Heart right ventricle (tissue), 16 donors: ENCODE measurements around the gene EFNA1. TPM values are rescaled to one million over a fixed set of nuclear protein-coding genes. Genes with fewer than 3 reads are reported as not detected.
A peak's percentile ranks its signal among the peaks of the same experiment; 100 is the strongest.

Source experiments
- ATAC-seq, 8 donors: fragments of 200-7000 bp; cut with Tn5 transposase; one replicate each; pipeline ENCODE4 v1.9.1; 2020; ENCODE audit warnings: mild to moderate bottlenecking in 8 of 8, moderate library complexity in 8 of 8, moderate number of reproducible peaks in 1 of 8
- DNase-seq, 2 donors: peaks; one replicate each; pipeline ENCODE4 v3.0.0-alpha.2; 2020
- H3K27ac ChIP-seq, 10 donors: fragments of 200-600 bp; sonication (generic) in 2 of 10; one replicate each; pipeline versions ENCODE4 v1.5.0 to v1.8.0; 2020 to 2022; ENCODE audit warnings: mild to moderate bottlenecking in 3 of 10
- H3K27me3 ChIP-seq, 7 donors: fragments of 200-600 bp; one replicate each; pipeline ENCODE4 v1.8.0; 2021 to 2022; ENCODE audit warnings: mild to moderate bottlenecking in 2 of 7
- H3K36me3 ChIP-seq, 9 donors: fragments of 200-600 bp; sonication (generic) in 1 of 9; one replicate each; pipeline versions ENCODE4 v1.5.0 to v1.8.0; 2020 to 2022; ENCODE audit warnings: mild to moderate bottlenecking in 2 of 9
- H3K4me1 ChIP-seq, 9 donors: fragments of 200-600 bp; sonication (generic) in 1 of 9; one replicate each; pipeline versions ENCODE4 v1.5.0 to v1.8.0; 2020 to 2022; ENCODE audit warnings: mild to moderate bottlenecking in 4 of 9
- H3K4me3 ChIP-seq, 10 donors: fragments of 200-600 bp; sonication (generic) in 2 of 10; one replicate each; pipeline versions ENCODE4 v1.5.0 to v1.8.0; 2020 to 2022; ENCODE audit warnings: mild to moderate bottlenecking in 7 of 10, moderate library complexity in 2 of 10
- H3K9me3 ChIP-seq, 11 donors: fragments of 200-600 bp in 10 of 11; sonication (generic) in 2 of 11; one replicate each; pipeline versions ENCODE4 v1.5.0 to v1.8.0; 2013 to 2022; ENCODE audit warnings: mild to moderate bottlenecking in 2 of 11, control low read depth in 1 of 11, moderate library complexity in 1 of 11
- WGBS, 2 donors: extraction: QIAGEN DNeasy Blood & Tissue Kit; methylation state at CpG; one replicate each; pipeline ENCODE4 v1.1.7; 2013; ENCODE audit warnings: inconsistent platforms in 1 of 2; 5-methylcytosine and 5-hydroxymethylcytosine counted together
- intact Hi-C, 10 donors: fragments of 100-400 bp; cut with DNase I; formaldehyde crosslinking; loops; one replicate each; pipeline versions ENCODE4 v1.11.1 to v1.14.2; 2022
- polyA plus RNA-seq, 2 donors: library from polyadenylated mRNA; stranded (reverse); fragments of 200-250 nt; gene quantifications; one replicate each; pipeline ENCODE4 v1.2.3, GENCODE V29; 2013
- total RNA-seq, 10 donors: library from RNA; stranded (reverse); fragmentation: NEBNext Ultra II Directional in 3 of 10; extraction: Animal tissue kit (Norgen Biotek cat#: 25700) in 3 of 10; gene quantifications; one replicate each; pipeline versions ENCODE4 v1.2.1 to v1.2.4, GENCODE V29; 2021 to 2023
- TF ChIP-seq, protein P1 (sequence below), 9 donors: fragments of 200-600 bp; sonication (generic) in 2 of 9; IDR thresholded peaks; one replicate each; pipeline versions ENCODE4 v1.5.0 to v1.8.0; 2021 to 2022; ENCODE audit warnings: antibody characterized with exemption in 9 of 9, mild to moderate bottlenecking in 5 of 9, moderate library complexity in 1 of 9
- donor health status: Arrhythmogenic right ventricular cardiomyopathy.
- donor health status: ischemic (EF 13 %, LVEDD 7.1; RV severe dilation, severe dysfunction).
- donor health status: healthy with polysubstance abuse.
- donor health status: DM: no; HTN: yes; CAD: no.
- donor health status: DM: no; HTN: no; CAD: no.
- donor health status: ischemic (EF 25% LVEDD 6.9; RV normal size, moderate dysfunction).
- donor health status: ischemic (EF 25% LVEDD 5.7; RV mildly dilated, moderate dysfunction).
- donor health status: healthy.
- donor health status: DM: yes; HTN: yes; CAD: no.
- donor health status: Ischemic cardiomyopathy.
- donor health status: ischemic (EF 35%, LVEDD 5.7; RV mildly dilated, moderate dysfunction).
- donor health status: nonischemic (EF 11% LVEDD 7.7; RV severe dilation, severe dysfunction).
- donor health status: DM: yes; HTN: yes; CAD: no.
- donor health status: PGD.
- donor health status: ischemic (EF 29% LVEDD 5.4; RV normal size, mild dysfunction).
- donor health status: nonischemic (EF 23%, LVEDD 6.1; RV moderate dilation, normal function).

EFNA1 gene
- total and polyA plus RNA-seq, 12 donors, result 28.9 to 104 (median 37.2) TPM

DNA sequence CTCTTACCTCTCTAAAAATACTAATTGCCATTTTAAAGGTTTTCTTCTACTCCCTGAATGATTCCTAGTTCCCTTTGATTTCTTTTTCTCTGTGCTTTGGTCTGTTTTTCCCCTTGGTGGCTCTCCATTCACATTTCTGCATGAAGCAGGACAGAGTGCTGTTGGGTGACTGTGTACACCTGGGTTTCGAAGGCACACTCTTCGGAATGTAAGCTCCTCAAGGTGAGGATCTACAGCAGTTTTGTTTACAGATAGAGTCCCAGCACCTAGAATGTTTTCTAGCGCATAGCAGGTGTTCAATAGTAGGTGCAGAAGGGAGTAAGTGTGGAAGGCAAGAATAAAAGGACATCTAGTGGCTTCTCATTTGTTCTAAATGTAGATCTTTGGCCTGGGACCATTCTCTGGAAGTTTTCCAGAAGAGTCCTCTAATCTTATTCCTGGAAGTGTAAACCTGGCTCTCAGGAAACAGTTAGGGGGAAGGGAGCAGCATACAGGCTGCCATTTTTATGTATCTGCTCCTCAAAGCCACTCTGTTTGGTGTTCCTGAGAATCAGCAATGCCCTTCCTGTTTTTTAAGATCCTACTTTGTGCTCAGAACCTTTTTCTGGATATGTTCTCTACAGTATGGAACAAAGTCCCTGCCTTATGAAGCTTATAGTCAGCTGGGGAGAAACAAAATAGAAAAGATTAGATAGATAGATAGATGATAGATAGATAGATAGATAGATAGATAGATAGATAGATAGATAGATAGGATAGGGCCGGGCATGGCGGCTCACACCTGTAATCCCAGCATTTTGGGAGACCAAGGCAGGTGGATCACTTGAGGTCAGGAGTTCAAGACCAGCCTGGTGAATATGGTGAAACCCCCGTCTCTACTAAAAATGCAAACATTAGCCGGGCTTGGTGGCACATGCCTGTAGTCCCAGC, 22.8 kb upstream of the EFNA1 start:
- WGBS, 2 donors, result 77 to 80% methylated on average over 7 of the region's 7 CpGs
- TF ChIP-seq, protein P1, sequence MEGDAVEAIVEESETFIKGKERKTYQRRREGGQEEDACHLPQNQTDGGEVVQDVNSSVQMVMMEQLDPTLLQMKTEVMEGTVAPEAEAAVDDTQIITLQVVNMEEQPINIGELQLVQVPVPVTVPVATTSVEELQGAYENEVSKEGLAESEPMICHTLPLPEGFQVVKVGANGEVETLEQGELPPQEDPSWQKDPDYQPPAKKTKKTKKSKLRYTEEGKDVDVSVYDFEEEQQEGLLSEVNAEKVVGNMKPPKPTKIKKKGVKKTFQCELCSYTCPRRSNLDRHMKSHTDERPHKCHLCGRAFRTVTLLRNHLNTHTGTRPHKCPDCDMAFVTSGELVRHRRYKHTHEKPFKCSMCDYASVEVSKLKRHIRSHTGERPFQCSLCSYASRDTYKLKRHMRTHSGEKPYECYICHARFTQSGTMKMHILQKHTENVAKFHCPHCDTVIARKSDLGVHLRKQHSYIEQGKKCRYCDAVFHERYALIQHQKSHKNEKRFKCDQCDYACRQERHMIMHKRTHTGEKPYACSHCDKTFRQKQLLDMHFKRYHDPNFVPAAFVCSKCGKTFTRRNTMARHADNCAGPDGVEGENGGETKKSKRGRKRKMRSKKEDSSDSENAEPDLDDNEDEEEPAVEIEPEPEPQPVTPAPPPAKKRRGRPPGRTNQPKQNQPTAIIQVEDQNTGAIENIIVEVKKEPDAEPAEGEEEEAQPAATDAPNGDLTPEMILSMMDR (IDR thresholded peaks at IDR 0.05), result no peak

DNA sequence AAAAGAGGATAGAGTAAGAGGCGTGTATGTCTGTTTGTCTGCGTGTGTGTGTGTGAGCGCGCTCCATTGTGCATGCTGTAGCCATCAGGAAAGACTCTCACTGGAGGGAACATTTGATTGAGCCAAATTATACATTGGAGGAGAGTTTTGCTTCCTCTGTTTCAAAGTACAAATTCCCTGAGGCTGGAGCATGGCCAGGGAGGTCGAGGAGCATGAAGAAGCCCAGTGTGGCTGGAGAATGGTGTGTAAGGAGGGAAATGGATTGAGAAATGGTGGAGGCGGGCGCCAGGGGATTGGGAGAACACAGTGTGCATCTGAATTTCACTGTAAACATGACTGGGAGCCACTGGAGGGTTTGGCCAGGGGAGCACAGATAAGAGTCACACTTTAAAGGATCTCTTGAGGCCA, 22.1 kb upstream of the EFNA1 start:
- DNase-seq, result no peak

More for the DNA sequence above, 22.8 kb upstream of the EFNA1 start:
- H3K4me3 ChIP-seq, result no peak overlapping the region
- intact Hi-C loops, result no loop called here
- no peaks in the 10 kb centered on the region for H3K9me3 ChIP-seq
- DNase-seq, result no peak
- H3K36me3 ChIP-seq, result no peaks in the 10 kb centered on the region
- ATAC-seq, result peak in 7 of 8 donors; percentile 46 to 81 (median 65)
- H3K27me3 ChIP-seq, result no peaks in the 10 kb centered on the region
- H3K27ac ChIP-seq, result peak overlapping the region in 3 of 10 donors; percentile 24 to 49 (median 32)
- peaks cover 0 to 34% (median 16%) of the 10 kb centered on the region in 9 donors for H3K4me1 ChIP-seq

DNA sequence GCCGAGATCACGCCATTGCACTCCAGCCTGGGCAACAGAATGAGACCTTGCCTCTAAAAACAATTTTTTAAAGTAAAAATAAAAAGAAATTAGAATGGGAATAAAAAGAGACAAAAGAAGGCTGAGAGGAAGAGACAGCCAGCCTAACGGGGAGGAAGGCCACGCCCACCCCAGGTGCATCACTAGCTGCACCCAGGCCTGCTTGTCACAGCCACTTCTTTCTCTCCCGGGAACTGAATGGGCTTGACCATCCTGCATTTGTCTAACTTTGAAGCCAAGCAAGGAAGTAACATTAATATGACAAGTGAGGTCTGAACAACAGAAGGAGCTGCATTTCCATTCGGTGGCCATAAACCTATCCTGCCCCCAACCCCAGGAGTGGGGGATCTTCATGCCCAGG, 20.8 kb upstream of the EFNA1 start:
- TF ChIP-seq, protein P1 (IDR thresholded peaks at IDR 0.05), result no peak
- H3K36me3 ChIP-seq, result no peaks in the 10 kb centered on the region
- no peak for ATAC-seq

More for the DNA sequence above, 22.1 kb upstream of the EFNA1 start:
- TF ChIP-seq, protein P1 (IDR thresholded peaks at IDR 0.05), result no peak
- Histone ChIP-seq H3K27me3 (no peaks in the 10 kb centered on the region), H3K27ac (peak overlapping the region in 1 of 10 donors; percentile 49), H3K4me1 (peaks cover 0 to 34% (median 16%) of the 10 kb centered on the region in 9 donors), H3K36me3 (no peaks in the 10 kb centered on the region), H3K4me3 (no peak overlapping the region), H3K9me3 (no peaks in the 10 kb centered on the region)
- WGBS, 2 donors, result 58 to 59% methylated on average over 7 of the region's 7 CpGs
- intact Hi-C loops, result no loop called here
- peak; percentile 35 to 74 (median 50) for ATAC-seq

DNA sequence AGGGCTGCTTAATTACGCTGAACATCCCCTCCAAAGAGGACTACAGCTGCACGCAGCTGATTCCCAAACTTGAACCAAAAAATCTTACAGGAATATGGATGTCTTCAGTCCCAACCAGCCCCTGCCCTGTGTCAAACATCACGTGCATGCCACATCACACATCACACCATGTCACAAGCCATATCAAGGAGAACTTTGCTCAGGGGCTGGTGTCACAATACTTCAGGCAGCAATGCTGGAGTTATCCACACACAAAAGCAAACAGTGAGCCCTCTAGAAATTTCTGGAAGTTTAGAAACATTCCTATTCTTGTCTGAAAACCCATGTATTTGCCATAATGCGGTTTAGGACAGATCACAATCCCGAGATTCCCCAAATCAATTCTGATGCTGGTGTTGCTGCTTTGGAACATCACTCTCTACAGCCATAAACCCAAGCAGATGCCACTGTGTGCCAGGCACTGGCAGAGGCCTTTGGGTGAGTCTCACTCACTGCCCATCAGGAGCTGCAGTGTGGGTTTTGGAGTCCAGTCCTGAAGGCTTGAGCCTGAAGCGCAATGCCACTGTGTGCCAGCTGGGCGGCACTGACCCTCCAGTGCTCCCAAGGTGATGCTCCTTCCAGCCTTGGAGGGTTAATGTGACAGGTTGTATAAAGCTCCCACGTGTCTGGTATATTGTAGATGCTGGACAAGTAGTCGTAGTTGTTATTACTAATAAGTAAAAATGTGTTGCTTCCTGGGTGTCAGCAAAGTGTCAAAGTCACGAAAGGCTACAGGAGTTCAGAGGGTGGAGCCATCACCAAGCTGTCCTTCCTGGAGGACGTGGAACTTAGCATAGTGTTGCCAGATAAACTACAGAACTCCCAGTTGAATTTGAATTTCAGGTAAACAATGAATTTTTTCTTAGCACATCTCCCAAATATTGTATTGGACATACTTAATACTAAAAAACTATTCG, 20.1 kb upstream of the EFNA1 start:
- H3K4me3 ChIP-seq, result no peak overlapping the region
- intact Hi-C loops, result no loop called here
- no peaks in the 10 kb centered on the region for H3K27me3 ChIP-seq
- WGBS, 2 donors, result 78 to 80% methylated on average over 12 of the region's 12 CpGs
- TF ChIP-seq, protein P1 (IDR thresholded peaks at IDR 0.05), result no peak
- DNase-seq (no peak), ATAC-seq (no peak)
- H3K4me1 ChIP-seq, result peaks cover 0 to 21% (median 16%) of the 10 kb centered on the region in 9 donors
- no peaks in the 10 kb centered on the region for H3K36me3 ChIP-seq
- H3K27ac ChIP-seq, result no peak overlapping the region
- H3K9me3 ChIP-seq, result no peaks in the 10 kb centered on the region

More for the DNA sequence above, 20.8 kb upstream of the EFNA1 start:
- no peak for DNase-seq
- Histone ChIP-seq H3K27me3 (no peaks in the 10 kb centered on the region), H3K27ac (no peak overlapping the region), H3K9me3 (no peaks in the 10 kb centered on the region), H3K4me1 (peaks cover 0 to 28% (median 16%) of the 10 kb centered on the region in 9 donors), H3K4me3 (no peak overlapping the region)
- 73 to 80% methylated on average over 6 of the region's 6 CpGs for WGBS, 2 donors
- intact Hi-C loops, result no loop called here
